NT2/D1 (cell line): ENCODE measurements around the gene AAMDC.
"Not testable (repeated sequence)": the region's sequence is repeated elsewhere in the genome, so short reads cannot be mapped to it uniquely, and the experiment has no call there.

Source experiments
- DNase-seq: peaks from one replicate; pipeline ENCODE4 v3.0.0-alpha.2; 2011; ENCODE audit warnings: low read depth, low spot score
- H3K27me3 ChIP-seq: 2 replicates; pipeline ENCODE4 v1.6.0; 2011; ENCODE audit warnings: mild to moderate bottlenecking; ENCODE audit not compliant: insufficient read length, insufficient read depth
- H3K36me3 ChIP-seq: 2 replicates; pipeline ENCODE4 v1.6.1; 2011; ENCODE audit warnings: mild to moderate bottlenecking, low read length, mixed read lengths; ENCODE audit not compliant: insufficient read depth, insufficient read length
- H3K4me1 ChIP-seq: 2 replicates; pipeline ENCODE4 v1.5.1; 2011; ENCODE audit not compliant: insufficient read depth, insufficient read length
- H3K4me3 ChIP-seq: 2 replicates; pipeline ENCODE4 v1.5.1; 2011; ENCODE audit warnings: low read depth; ENCODE audit not compliant: insufficient read length
- H3K9ac ChIP-seq: 2 replicates; pipeline ENCODE4 v1.6.0; 2011; ENCODE audit warnings: low read depth; ENCODE audit not compliant: insufficient read length
- H3K9me3 ChIP-seq: 2 replicates; pipeline ENCODE4 v1.5.1; 2011; ENCODE audit warnings: mild to moderate bottlenecking, low read length; ENCODE audit not compliant: insufficient read depth
- SUZ12 ChIP-seq: IDR thresholded peaks from 2 replicates; pipeline ENCODE4 v1.6.1; 2011; ENCODE audit not compliant: insufficient read length, insufficient read depth; ENCODE audit errors: extremely low read depth
- YY1 ChIP-seq: IDR thresholded peaks from 2 replicates; pipeline ENCODE4 v1.6.1; 2011; ENCODE audit not compliant: insufficient read length, insufficient read depth
- ZNF274 ChIP-seq: IDR thresholded peaks from 2 replicates; pipeline ENCODE4 v1.6.1; 2011; ENCODE audit warnings: mild to moderate bottlenecking, low read depth, low read length

AAMDC gene

DNA sequence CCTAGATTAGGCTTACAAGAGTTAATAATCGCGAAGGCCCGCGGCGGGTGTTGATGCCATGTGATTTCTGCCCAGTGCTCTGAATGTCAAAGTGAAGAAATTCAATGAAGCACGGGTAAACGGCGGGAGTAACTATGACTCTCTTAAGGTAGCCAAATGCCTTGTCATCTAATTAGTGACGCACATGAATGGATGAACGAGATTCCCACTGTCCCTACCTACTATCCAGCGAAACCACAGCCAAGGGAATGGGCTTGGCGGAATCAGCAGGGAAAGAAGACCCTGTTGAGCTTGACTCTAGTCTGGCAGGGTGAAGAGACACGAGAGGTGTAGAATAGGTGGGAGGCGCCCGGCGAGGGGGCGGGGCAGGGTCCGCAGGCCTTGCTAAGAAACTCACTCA lies 65.5 kb downstream of the AAMDC start:
- Histone ChIP-seq H3K4me3 (no peak overlapping the region), H3K9ac (no peak overlapping the region), H3K27me3 (no peaks in the 10 kb centered on the region), H3K9me3 (no peaks in the 10 kb centered on the region), H3K36me3 (peaks cover 25% of the 10 kb centered on the region), H3K4me1 (no peaks in the 10 kb centered on the region)
- no peak for TF ChIP-seq YY1
- no peak for TF ChIP-seq SUZ12
- TF ChIP-seq ZNF274 = no peak
- no peak for DNase-seq

GRCh38 chr11:77889045-77889444 lies 68.1 kb downstream of the AAMDC start:
- not testable (repeated sequence) for H3K27me3 ChIP-seq, H3K9ac ChIP-seq, H3K9me3 ChIP-seq, DNase-seq, H3K4me1 ChIP-seq, H3K4me3 ChIP-seq
- peaks cover 14% of the 10 kb centered on the region for H3K36me3 ChIP-seq

GRCh38 chr11:77890100-77890614 lies 69.2 kb downstream of the AAMDC start:
- not testable (repeated sequence) for H3K9me3 ChIP-seq, DNase-seq, H3K4me3 ChIP-seq, H3K4me1 ChIP-seq, H3K27me3 ChIP-seq, H3K9ac ChIP-seq
- peaks cover 10% of the 10 kb centered on the region for H3K36me3 ChIP-seq

- peaks cover 10% of the 10 kb centered on the region for H3K36me3 ChIP-seq
- H3K27me3 ChIP-seq, H3K4me1 ChIP-seq, H3K4me3 ChIP-seq, H3K9ac ChIP-seq, DNase-seq, H3K9me3 ChIP-seq: not testable (repeated sequence)
These were observed 69.7 kb downstream of the AAMDC start for GRCh38 chr11:77890619-77891056.

DNA sequence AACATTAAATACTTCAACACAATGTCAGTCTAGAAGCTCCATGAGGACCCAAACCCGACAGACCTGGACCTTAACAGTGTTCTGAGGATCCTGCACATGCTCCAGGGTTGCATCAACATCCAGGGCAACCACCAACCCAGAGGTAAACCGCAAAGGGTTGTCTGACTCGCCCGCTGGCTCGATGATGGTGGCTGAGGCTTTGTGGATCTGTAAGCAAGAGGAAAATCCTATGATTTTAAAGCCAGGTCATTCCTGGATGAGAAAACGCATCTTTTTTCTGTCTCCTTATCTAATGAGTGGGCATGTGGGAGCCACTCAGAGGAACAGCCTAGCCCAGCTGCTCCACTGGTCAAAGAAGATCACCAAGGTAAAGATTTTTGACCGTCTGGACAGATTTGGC lies 70.3 kb downstream of the AAMDC start:
- not testable (repeated sequence) for H3K9ac ChIP-seq, H3K4me3 ChIP-seq, H3K27me3 ChIP-seq, DNase-seq, H3K4me1 ChIP-seq, H3K9me3 ChIP-seq, H3K36me3 ChIP-seq

GRCh38 chr11:77891703-77892102 lies 70.8 kb downstream of the AAMDC start:
- H3K4me1 ChIP-seq = not testable (repeated sequence)

GRCh38 chr11:77894949-77895348 lies 74.0 kb downstream of the AAMDC start:
- H3K4me3 ChIP-seq, H3K27me3 ChIP-seq, H3K9me3 ChIP-seq, H3K4me1 ChIP-seq, DNase-seq, H3K9ac ChIP-seq, H3K36me3 ChIP-seq: not testable (repeated sequence)

More at GRCh38 chr11:77891703-77892102, 70.8 kb downstream of the AAMDC start:
- not testable (repeated sequence) for H3K9ac ChIP-seq, H3K9me3 ChIP-seq, H3K36me3 ChIP-seq, H3K4me3 ChIP-seq, DNase-seq, H3K27me3 ChIP-seq

DNA sequence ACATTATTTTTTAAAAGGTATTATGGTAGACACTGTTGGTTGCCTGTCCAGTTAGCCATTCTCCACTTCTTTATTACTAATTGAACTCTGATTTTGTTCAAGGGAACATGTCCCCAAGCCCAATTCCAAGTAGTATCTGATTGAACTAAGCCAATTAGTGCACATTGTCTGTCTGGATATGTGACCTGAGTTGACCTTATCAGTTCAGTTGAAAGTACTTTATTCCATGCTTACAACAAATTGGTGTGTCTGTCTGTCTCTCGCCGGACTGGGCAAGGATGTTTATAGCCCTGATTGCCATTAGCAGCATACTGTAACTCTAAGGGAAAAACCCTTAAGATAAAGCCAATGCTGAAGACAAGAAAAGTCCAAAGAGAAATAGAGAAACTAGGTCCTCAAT lies 87.9 kb downstream of the AAMDC start:
- H3K9me3 ChIP-seq = no peaks in the 10 kb centered on the region
- no peaks in the 10 kb centered on the region for H3K4me1 ChIP-seq
- no peak overlapping the region for H3K4me3 ChIP-seq
- peaks cover 11% of the 10 kb centered on the region for H3K36me3 ChIP-seq
- no peak for TF ChIP-seq SUZ12
- no peak for TF ChIP-seq YY1
- no peak for TF ChIP-seq ZNF274
- no peak overlapping the region for H3K9ac ChIP-seq
- H3K27me3 ChIP-seq = no peaks in the 10 kb centered on the region
- no peak for DNase-seq

DNA sequence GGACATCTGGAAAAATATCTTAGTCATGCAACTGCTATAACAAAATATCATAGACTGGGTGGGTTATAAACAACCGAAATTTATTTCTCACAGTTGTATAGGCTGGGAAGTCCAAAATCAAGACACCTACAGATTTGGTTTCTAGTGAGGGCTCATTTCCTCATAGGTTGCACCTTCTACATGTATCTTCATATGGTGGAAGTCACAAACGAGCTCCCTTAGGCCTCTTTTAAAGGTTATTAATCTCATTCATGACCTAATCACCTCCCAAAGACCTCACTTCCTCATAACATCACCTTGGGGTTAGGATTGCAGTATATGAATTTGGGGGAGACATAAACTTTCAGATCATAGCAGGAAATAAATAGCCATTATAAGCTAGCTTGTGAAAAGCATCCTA lies 88.3 kb downstream of the AAMDC start:
- Histone ChIP-seq H3K9me3 (no peaks in the 10 kb centered on the region), H3K4me1 (no peaks in the 10 kb centered on the region), H3K4me3 (no peak overlapping the region), H3K9ac (no peak overlapping the region), H3K36me3 (peaks cover 11% of the 10 kb centered on the region), H3K27me3 (no peaks in the 10 kb centered on the region)
- TF ChIP-seq ZNF274 = no peak
- DNase-seq = no peak

GRCh38 chr11:77910828-77911227 lies 89.9 kb downstream of the AAMDC start:
- not testable (repeated sequence) for H3K9me3 ChIP-seq, H3K4me3 ChIP-seq, H3K9ac ChIP-seq, H3K4me1 ChIP-seq, H3K27me3 ChIP-seq, DNase-seq
- H3K36me3 ChIP-seq = peaks cover 11% of the 10 kb centered on the region

GRCh38 chr11:77913608-77914306 lies 92.8 kb downstream of the AAMDC start:
- not testable (repeated sequence) for H3K27me3 ChIP-seq, H3K36me3 ChIP-seq, H3K4me3 ChIP-seq

More at GRCh38 chr11:77913608-77914306, 92.8 kb downstream of the AAMDC start:
- not testable (repeated sequence) for H3K9me3 ChIP-seq, DNase-seq, H3K9ac ChIP-seq, H3K4me1 ChIP-seq
